Ishikawa (cell line): ENCODE measurements around the gene GJA4.

Experiments
- CEBPB ChIP-seq: IDR thresholded peaks from 2 replicates; pipeline ENCODE4 v1.6.1; 2012
- CREB1 ChIP-seq: IDR thresholded peaks from 2 replicates; pipeline ENCODE4 v1.6.1; 2012; ENCODE audit warnings: low read depth
- EGR1 ChIP-seq: IDR thresholded peaks from 2 replicates; pipeline ENCODE4 v1.6.1; 2012
- EP300 ChIP-seq: IDR thresholded peaks from 2 replicates; pipeline ENCODE4 v1.6.1; 2012; ENCODE audit warnings: borderline replicate concordance
- FOXM1 ChIP-seq: IDR thresholded peaks from 2 replicates; pipeline ENCODE4 v1.6.1; 2012; ENCODE audit warnings: low read depth, borderline replicate concordance
- NFIC ChIP-seq: IDR thresholded peaks from 2 replicates; pipeline ENCODE4 v1.6.1; 2012
- RAD21 ChIP-seq: IDR thresholded peaks from 2 replicates; pipeline ENCODE4 v1.6.1; 2012; ENCODE audit warnings: low read depth
- TAF1 ChIP-seq: IDR thresholded peaks from 2 replicates; pipeline ENCODE4 v1.6.1; 2012; ENCODE audit warnings: low read depth, mild to moderate bottlenecking
- TCF12 ChIP-seq: IDR thresholded peaks from 2 replicates; pipeline ENCODE4 v1.6.1; 2012; ENCODE audit warnings: low read depth
- TEAD4 ChIP-seq: IDR thresholded peaks from 2 replicates; pipeline ENCODE4 v1.6.1; 2012
- YY1 ChIP-seq: IDR thresholded peaks from 2 replicates; pipeline ENCODE4 v1.6.1; 2012; ENCODE audit warnings: low read depth
- ZBTB7A ChIP-seq: IDR thresholded peaks from 2 replicates; pipeline ENCODE4 v1.6.1; 2012; ENCODE audit warnings: low read depth
- TF ChIP-seq, protein P1 (sequence below): IDR thresholded peaks from 2 replicates; pipeline ENCODE4 v1.6.1; 2012; ENCODE audit warnings: low read depth, mild to moderate bottlenecking
- TF ChIP-seq, protein P2 (sequence below): IDR thresholded peaks from 2 replicates; pipeline ENCODE4 v1.6.1; 2012
- TF ChIP-seq, protein P3 (sequence below): IDR thresholded peaks from 2 replicates; pipeline ENCODE4 v1.6.1; 2012

The GJA4 gene

DNA sequence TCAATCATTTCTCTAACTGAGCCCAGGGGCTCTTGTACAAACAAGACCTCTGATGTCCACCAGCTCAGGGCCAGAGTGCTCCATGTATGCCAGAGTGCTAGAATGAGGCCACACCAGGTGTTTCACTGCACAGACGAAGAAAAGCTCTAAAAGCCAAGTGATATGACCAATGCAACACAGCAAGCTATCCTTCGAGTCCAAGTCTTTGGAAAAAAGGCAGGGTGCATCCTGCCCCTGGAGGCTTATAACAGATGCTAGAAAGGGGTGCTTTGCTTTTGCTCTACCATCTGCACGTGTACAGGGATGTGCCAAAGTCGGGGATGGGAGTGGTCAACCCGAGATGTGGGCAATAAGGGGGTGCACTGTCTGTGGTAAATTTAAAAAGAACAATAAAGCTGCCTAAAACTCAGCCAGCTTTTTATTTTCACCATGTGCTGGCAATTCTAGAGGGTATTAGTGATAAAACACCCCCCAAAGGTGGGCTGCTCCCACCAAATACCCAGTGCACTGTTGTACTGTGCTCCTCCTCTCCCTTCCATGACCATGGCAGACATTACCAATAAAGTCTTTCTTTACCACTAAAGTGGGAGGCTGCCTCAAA, 34.6 kb downstream of the GJA4 start:
- TF ChIP-seq, protein P1, sequence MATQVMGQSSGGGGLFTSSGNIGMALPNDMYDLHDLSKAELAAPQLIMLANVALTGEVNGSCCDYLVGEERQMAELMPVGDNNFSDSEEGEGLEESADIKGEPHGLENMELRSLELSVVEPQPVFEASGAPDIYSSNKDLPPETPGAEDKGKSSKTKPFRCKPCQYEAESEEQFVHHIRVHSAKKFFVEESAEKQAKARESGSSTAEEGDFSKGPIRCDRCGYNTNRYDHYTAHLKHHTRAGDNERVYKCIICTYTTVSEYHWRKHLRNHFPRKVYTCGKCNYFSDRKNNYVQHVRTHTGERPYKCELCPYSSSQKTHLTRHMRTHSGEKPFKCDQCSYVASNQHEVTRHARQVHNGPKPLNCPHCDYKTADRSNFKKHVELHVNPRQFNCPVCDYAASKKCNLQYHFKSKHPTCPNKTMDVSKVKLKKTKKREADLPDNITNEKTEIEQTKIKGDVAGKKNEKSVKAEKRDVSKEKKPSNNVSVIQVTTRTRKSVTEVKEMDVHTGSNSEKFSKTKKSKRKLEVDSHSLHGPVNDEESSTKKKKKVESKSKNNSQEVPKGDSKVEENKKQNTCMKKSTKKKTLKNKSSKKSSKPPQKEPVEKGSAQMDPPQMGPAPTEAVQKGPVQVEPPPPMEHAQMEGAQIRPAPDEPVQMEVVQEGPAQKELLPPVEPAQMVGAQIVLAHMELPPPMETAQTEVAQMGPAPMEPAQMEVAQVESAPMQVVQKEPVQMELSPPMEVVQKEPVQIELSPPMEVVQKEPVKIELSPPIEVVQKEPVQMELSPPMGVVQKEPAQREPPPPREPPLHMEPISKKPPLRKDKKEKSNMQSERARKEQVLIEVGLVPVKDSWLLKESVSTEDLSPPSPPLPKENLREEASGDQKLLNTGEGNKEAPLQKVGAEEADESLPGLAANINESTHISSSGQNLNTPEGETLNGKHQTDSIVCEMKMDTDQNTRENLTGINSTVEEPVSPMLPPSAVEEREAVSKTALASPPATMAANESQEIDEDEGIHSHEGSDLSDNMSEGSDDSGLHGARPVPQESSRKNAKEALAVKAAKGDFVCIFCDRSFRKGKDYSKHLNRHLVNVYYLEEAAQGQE, result no peak
- no peak for TF ChIP-seq EP300
- no peak for TF ChIP-seq FOXM1
- TF ChIP-seq RAD21, result no peak
- no peak for TF ChIP-seq EGR1
- no peak for TF ChIP-seq NFIC
- no peak for TF ChIP-seq TEAD4
- TF ChIP-seq, protein P2, sequence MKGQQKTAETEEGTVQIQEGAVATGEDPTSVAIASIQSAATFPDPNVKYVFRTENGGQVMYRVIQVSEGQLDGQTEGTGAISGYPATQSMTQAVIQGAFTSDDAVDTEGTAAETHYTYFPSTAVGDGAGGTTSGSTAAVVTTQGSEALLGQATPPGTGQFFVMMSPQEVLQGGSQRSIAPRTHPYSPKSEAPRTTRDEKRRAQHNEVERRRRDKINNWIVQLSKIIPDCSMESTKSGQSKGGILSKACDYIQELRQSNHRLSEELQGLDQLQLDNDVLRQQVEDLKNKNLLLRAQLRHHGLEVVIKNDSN, result no peak
- TF ChIP-seq ZBTB7A, result no peak
- no peak for TF ChIP-seq CEBPB
- TF ChIP-seq TCF12, result no peak
- no peak for TF ChIP-seq CREB1
- TF ChIP-seq TAF1, result no peak
- TF ChIP-seq, protein P3, sequence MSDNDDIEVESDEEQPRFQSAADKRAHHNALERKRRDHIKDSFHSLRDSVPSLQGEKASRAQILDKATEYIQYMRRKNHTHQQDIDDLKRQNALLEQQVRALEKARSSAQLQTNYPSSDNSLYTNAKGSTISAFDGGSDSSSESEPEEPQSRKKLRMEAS, result no peak
- TF ChIP-seq YY1, result no peak

DNA sequence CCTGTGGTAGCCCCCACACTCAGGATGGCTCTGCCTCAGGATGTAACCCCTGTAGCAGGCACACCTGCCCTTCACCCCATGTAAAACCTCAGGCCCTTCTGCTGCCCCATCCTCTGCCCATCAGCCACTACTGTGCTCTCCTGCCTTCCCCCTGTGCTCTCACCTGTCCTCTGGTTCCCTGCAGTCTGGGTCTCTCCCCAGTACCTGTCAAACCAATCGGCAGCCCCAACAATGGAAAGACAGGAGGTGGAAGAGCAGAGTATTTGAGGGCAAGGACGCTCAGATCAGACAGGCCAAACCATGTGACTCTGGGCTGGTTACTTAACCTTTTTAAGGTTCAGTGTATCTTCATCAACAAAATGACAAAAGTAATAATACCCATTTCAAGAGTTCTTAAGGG, 35.8 kb downstream of the GJA4 start:
- TF ChIP-seq, protein P2, result no peak
- TF ChIP-seq CREB1 (no peak), RAD21 (no peak), CEBPB (no peak), TEAD4 (no peak), ZBTB7A (no peak), EP300 (no peak), NFIC (no peak), EGR1 (no peak)
- TF ChIP-seq, protein P3, result no peak
- TF ChIP-seq, protein P1, result no peak

DNA sequence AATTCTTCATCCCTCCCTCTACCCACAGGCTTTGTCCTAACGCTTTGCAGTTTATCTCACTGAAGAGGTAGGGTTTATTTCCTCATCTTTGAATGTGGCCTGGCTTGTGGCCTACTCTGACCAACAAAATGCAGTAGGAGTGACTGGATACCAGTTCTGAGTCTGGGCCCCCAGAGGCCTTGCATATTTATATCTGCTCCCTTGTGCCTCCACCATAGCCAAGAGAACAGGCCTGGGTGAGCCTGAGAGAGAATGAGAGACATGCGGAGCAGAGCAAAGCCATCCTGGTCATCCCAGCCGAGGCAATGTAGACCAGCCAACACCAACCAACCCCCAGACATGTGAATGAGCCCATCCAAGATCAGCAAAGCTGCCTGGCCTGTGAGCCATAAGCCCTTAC, 36.5 kb downstream of the GJA4 start:
- TF ChIP-seq TCF12 (no peak), ZBTB7A (no peak), NFIC (no peak)

DNA sequence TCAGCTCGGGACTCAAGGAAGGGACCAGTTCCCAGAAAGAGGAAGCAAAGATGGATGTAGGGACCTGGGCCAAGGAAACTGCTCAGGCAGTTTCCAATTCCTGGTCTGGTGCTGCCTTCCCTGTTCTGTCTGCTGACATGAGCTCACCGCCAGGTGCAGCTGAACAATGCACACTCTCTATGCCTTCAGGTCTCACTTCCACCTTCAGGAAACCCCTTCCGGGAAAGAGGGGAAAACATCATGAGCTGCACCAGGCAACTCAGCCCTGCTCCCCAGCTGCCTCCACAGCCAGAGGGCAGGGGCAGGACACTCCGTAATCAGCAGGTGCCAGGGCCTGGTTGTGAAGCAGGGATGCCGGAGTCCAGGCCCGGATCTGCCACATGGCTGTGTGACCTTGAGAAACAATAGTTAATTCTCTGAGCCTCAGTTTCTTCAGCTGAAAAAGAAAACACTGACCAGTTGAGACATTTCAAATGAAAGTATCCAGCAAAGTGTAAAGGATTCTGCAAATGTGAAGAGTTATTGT, 39.0 kb downstream of the GJA4 start:
- TF ChIP-seq, protein P1, result no peak
- TF ChIP-seq EGR1 (no peak), FOXM1 (no peak), NFIC (no peak), CREB1 (no peak)
- TF ChIP-seq, protein P3, result no peak
- TF ChIP-seq, protein P2, result no peak
